ENCODE data around the gene PPP1R7.

DNA sequence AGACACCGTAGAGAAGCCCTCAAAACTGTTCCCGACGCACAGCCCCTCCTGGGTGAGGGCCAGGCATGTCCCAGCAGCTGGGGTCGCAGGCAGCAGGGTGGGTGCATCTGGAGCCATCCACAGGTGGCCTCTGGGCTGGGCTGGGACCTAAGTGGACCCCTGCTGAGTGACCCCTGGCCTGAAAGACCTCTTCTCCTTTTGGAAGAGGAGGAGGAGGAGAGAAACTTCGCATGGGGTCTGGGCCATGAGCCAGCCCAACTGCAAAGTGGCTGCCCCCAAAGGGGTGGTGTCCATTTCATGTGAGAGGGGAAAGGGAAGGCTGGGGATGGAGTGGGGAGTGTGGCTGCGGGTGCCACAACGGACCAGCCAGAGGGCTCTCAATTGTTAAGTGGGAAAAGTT lies 63.3 kb downstream of the PPP1R7 start:
- TF ChIP-seq MTA2 (IDR thresholded peaks at IDR 0.05; ENCODE audit: low read depth) (no peak), SRF (CRISPR knock-in tag; IDR thresholded peaks at IDR 0.05) (no peak), CTCF (IDR thresholded peaks at IDR 0.05 in 2 of 3, conservative IDR thresholded peaks at IDR 0.05 in 1 of 3; ENCODE audit: insufficient read depth in 2 of 3, low read depth in 1 of 3, low read length in 3 of 3) (no peak), RFX1 (IDR thresholded peaks at IDR 0.05) (no peak), ZFX (CRISPR knock-in tag; IDR thresholded peaks at IDR 0.05) (no peak)
- TF ChIP-seq, protein P1, sequence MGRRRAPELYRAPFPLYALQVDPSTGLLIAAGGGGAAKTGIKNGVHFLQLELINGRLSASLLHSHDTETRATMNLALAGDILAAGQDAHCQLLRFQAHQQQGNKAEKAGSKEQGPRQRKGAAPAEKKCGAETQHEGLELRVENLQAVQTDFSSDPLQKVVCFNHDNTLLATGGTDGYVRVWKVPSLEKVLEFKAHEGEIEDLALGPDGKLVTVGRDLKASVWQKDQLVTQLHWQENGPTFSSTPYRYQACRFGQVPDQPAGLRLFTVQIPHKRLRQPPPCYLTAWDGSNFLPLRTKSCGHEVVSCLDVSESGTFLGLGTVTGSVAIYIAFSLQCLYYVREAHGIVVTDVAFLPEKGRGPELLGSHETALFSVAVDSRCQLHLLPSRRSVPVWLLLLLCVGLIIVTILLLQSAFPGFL (CRISPR knock-in tag; IDR thresholded peaks at IDR 0.05): no peak

All from K562 (cell line).